Measurements from ENCODE around the gene LRRC23. TPM values are rescaled to one million over a fixed set of nuclear protein-coding genes. Genes with fewer than 3 reads are reported as not detected.

The LRRC23 gene
- polyA plus RNA-seq, 4 donors, result 16.5 to 24.5 (median 18.9) TPM

GRCh38 chr12:6941782-6942181, 37.2 kb downstream of the LRRC23 start:
- DNase-seq (ENCODE audit: low read depth in 4 of 4, low spot score in 2 of 4), result no peak

- no peak for DNase-seq (ENCODE audit: low read depth in 4 of 4, low spot score in 2 of 4)
These were observed 37.7 kb downstream of the LRRC23 start for GRCh38 chr12:6942331-6942665.

- DNase-seq (ENCODE audit: low read depth in 4 of 4, low spot score in 2 of 4), result peak in 3 of 4 donors; percentile 76 to 88 (median 84)
These were observed 38.7 kb downstream of the LRRC23 start for GRCh38 chr12:6943389-6943721.

DNA sequence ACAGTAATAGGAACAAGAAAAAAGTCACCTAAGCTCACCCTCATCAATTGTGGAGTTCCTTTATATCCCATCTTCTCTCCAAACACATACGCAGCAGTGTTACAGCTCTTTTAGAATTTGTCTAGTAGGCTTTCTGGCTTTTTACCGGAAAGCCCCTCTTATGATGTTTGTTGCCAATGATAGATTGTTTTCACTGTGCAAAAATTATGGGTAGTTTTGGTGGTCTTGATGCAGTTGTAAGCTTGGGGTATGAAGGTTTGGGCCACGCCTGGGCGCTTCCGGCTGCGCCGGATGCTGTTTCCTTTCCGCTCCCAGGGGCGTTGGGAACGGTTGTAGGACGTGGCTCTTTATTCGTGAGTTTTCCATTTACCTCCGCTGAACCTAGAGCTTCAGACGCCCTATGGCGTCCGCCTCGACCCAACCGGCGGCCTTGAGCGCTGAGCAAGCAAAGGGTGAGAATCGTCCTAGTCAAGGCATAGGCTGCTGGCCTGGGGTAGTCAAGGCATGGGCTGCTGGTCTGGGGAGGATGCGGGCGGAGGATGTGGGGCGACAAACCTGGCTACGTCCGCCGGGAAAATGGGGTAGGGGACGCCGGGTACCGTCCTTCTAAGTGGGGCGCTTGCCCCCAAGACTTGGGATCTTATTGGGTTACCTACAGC, 39.2 kb downstream of the LRRC23 start, which contains the start of the genes C12orf57 and RNU7-1:
Gene C12orf57 (plus strand): TSS at position 301 of the 659 bp plus-strand sequence. CDS start 100 bp downstream, at position 401.
Gene RNU7-1 (plus strand): TSS at position 95 of the 659 bp plus-strand sequence.
- DNase-seq (ENCODE audit: low read depth in 4 of 4, low spot score in 2 of 4), result peak; percentile 74 to 98 (median 80)

DNA sequence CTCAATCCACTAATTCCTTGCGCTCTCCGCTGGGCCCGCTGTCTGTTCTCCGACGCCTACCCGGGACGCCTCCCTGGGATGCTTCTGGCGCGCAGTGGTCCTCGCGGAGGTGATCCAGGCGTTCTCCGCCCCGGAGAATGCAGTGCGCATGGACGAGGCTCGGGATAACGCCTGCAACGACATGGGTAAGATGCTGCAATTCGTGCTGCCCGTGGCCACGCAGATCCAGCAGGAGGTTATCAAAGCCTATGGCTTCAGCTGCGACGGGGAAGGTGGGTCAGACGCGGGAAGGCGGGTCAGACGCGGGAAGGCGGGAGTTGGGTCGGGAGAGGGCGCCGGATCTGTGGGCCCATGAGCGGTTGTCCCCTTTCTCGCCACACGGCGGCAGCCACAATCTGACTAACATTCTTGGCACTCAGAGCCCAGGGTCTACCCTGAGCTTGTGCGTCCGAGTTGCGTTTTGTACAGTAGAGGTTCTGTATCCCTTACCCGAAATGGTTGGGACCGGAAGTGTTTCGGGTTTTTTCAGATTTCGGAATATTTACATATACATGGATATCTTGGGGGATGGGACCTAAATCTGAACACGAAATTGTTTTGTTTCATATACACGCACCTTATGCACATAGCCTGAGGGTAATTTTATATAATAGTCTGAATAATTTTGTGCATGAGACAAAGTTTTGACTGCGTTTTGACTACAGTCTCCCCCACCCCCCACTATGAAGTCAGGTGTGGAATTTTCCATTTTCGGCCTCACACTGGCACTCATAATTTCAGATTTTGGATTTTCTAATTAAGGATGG, 40.0 kb downstream of the LRRC23 start:
- DNase-seq (ENCODE audit: low read depth in 4 of 4, low spot score in 2 of 4), result peak in 3 of 4 donors; percentile 73 to 86 (median 84)

- no peak for DNase-seq (ENCODE audit: low read depth in 4 of 4, low spot score in 2 of 4)
These were observed 41.0 kb downstream of the LRRC23 start for GRCh38 chr12:6945613-6946012.

DNA sequence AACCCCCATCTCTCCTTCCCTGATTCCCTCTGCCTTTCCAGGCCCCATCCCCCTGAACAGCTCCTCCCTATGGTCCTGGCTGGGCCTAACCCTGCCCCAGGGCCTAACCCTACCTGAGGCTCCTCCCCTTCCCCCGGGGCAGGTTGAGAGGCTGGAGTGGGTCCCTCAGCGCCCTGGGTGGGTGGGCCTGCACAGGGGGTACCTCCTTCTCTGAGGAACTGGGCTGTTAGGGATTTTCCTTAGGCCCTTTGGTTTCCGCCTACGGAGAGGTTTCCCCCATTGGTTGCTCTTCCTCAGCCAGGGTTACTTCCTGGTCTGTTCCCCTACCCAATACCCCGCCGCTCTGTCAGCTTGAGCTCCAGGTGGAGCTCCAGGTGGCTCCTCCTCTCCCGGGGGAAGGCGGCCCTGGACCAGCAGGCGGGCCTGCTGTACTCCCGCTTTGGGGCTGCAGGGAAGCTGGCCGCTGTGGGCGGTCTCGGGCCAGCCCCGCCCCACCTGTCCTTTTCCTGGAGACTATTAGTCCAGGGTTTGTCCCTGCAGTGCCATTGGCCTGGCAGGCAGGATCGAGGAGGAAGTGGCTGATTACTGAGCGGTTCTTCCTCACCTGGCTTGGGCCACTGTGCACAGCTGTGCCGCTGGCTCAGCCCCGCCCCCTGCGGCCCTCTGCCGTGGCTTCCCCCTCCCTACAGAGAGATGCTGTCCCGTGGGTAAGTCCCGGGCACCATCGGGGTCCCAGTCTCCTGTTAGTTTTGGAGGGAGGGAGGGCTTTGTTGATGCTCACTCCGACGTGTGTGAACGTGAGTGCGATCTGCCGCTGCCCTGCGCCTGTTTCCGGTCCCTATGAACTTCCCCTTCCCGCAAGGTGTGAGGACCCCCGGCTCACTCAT, 41.7 kb downstream of the LRRC23 start:
- peak in 1 of 4 donors; percentile 64 for DNase-seq (ENCODE audit: low read depth in 4 of 4, low spot score in 2 of 4)

DNA sequence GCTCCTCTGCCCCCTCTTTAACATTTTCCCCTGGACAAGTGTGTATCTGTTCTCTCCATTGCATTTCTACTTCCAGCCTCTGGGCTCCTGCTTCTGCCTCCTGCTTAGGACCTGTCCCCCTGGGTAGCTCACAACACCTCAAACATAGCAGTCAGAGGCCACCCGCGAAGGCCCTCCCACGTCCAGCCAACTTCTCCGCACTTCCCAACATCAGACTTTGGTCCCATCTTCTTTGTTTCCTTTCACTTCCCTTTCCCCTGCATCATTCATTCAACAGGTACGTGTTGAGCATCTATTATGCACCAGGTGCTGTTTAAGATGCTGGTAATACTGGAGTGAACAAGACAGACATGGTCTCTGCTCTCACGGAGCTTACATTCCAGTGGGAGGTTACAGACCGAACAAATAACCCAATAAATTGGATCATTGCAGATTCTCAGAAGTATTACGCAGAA, 42.3 kb downstream of the LRRC23 start:
- DNase-seq (ENCODE audit: low read depth in 4 of 4, low spot score in 2 of 4), result no peak

- DNase-seq (ENCODE audit: low read depth in 4 of 4, low spot score in 2 of 4), result no peak
These were observed 43.0 kb downstream of the LRRC23 start for GRCh38 chr12:6947615-6948014.

GRCh38 chr12:6948873-6949594, 44.4 kb downstream of the LRRC23 start:
- no peak for DNase-seq (ENCODE audit: low read depth in 4 of 4, low spot score in 2 of 4)

GRCh38 chr12:6950401-6950801, 45.8 kb downstream of the LRRC23 start:
- no peak for DNase-seq (ENCODE audit: low read depth in 4 of 4, low spot score in 2 of 4)

DNA sequence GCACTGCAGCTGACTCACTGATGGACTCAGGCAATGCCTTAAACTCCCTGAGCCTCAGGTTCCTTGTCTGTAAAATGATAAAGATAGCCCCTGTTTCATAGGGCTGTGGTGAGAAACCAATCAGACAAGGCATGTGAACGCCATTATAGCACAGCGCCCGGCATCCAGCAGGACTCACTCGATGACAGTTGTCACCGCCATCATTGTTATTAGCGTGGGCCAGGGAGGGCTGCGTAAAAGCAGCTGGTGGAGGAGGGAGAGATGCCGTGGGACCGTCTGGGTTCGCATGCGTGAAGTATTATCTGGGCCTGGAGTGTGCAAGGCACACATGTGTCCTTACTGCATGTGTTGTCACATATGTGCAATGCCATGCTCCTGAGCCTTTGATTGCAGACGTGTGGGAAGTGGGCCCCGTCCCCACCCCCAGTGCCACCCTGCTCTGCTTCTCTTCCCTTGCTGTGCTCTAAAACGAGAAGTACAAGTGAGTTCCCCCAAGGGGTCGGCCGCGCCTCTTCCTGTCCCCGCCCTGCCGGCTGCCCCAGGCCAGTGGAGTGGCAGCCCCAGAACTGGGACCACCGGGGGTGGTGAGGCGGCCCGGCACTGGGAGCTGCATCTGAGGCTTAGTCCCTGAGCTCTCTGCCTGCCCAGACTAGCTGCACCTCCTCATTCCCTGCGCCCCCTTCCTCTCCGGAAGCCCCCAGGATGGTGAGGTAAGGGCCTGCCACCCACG, 46.4 kb downstream of the LRRC23 start, which contains the start of gene PTPN6:
Gene PTPN6 (plus strand): TSS at position 546 of the 730 bp plus-strand sequence. CDS start 157 bp downstream, at position 703.
- DNase-seq (ENCODE audit: low read depth in 4 of 4, low spot score in 2 of 4), result no peak

DNA sequence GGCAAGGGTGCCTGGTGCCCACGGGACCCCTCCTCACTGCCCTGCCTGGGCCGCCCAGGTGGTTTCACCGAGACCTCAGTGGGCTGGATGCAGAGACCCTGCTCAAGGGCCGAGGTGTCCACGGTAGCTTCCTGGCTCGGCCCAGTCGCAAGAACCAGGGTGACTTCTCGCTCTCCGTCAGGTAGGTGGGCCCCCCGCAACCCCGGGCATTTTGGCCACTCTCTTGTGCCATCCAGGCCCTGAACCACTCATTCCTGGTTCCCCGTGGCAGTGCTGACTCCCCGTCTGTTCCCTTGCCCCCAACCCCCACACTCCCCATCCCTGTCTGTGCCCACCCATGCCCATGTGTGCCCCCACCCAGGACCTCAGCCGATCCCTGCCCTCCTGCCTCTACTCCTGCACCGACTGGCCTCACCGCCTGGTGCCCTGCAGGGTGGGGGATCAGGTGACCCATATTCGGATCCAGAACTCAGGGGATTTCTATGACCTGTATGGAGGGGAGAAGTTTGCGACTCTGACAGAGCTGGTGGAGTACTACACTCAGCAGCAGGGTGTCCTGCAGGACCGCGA, 47.0 kb downstream of the LRRC23 start:
- no peak for DNase-seq (ENCODE audit: low read depth in 4 of 4, low spot score in 2 of 4)

- no peak for DNase-seq (ENCODE audit: low read depth in 4 of 4, low spot score in 2 of 4)
These were observed 47.7 kb downstream of the LRRC23 start for GRCh38 chr12:6952121-6952862.

GRCh38 chr12:6952863-6953441, 48.3 kb downstream of the LRRC23 start:
- no peak for DNase-seq (ENCODE audit: low read depth in 4 of 4, low spot score in 2 of 4)

DNA sequence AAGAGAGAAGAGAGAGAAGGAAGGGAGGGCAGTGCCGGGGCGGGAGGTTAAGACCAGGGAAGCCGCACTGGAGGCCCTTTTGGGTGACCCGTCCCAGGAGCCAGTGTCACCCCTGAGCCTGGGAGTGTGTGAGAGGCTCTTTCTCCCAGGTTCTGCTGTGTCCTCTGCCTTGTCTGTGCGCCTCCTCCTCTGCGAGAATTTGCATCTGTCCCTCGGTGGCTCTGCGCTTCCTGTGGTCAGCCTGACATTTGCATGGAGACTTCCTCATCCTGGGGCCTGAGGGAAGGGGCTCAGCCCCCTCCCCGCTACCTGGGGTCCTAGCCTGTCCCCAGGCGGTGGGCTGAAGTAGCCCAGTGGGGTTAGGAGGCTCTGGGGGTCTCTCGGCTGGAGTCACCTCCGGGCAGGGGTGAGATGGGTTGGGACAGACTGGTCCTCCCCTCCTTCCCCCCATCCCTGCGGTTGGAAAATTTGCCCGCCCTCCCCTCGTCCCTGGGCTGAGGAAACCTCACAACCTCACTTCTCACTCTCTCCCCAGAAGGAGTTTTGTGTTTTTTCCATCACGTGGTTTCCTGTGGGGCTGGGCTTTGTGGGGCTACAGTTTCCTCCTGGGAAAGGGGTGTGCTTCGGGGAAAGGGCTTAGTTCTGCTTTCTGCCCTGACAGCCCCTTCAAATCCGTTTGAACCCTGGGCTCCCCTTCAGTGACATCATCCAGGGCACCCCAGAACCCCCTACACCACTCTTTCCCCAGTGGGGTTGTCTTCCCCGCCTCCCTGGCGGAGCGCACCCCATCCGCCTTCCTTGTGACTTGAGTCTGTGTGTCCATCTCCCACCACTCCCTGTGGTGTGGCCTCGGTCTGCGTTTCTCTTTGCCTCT, 49.1 kb downstream of the LRRC23 start:
- peak in 1 of 4 donors; percentile 40 for DNase-seq (ENCODE audit: low read depth in 4 of 4, low spot score in 2 of 4)

Measured in left renal cortex interstitium (tissue), 4 donors.